Effector CD4-positive, alpha-beta T cell (primary cell): ENCODE data around the gene DCPS.

Experiments
- DNase-seq: peaks from one replicate; pipeline ENCODE4 v3.0.0-alpha.2; 2020

The DCPS gene

GRCh38 chr11:126328938-126329643, 25.2 kb downstream of the DCPS start:
- no peak for DNase-seq

- DNase-seq, result no peak
These were observed 25.9 kb downstream of the DCPS start for GRCh38 chr11:126329644-126330211.

GRCh38 chr11:126331286-126331685, 27.4 kb downstream of the DCPS start:
- no peak for DNase-seq

- no peak for DNase-seq
These were observed 28.4 kb downstream of the DCPS start for GRCh38 chr11:126332221-126332711.

GRCh38 chr11:126333142-126333541, 29.3 kb downstream of the DCPS start:
- DNase-seq, result no peak

GRCh38 chr11:126334659-126335462, 31.0 kb downstream of the DCPS start:
- no peak for DNase-seq

- DNase-seq, result no peak
These were observed 31.6 kb downstream of the DCPS start for GRCh38 chr11:126335463-126335760.

GRCh38 chr11:126336138-126336541, 32.3 kb downstream of the DCPS start:
- no peak for DNase-seq

- DNase-seq, result no peak
These were observed 32.8 kb downstream of the DCPS start for GRCh38 chr11:126336671-126337101.

- DNase-seq, result no peak
These were observed 33.2 kb downstream of the DCPS start for GRCh38 chr11:126337126-126337473.

- no peak for DNase-seq
These were observed 33.8 kb downstream of the DCPS start for GRCh38 chr11:126337474-126338241.

GRCh38 chr11:126338346-126339055, 34.6 kb downstream of the DCPS start:
- DNase-seq, result no peak

GRCh38 chr11:126339073-126339862, 35.4 kb downstream of the DCPS start:
- DNase-seq, result no peak

GRCh38 chr11:126339863-126340434, 36.1 kb downstream of the DCPS start:
- DNase-seq, result no peak

GRCh38 chr11:126340960-126341606, 37.2 kb downstream of the DCPS start:
- DNase-seq, result no peak

- no peak for DNase-seq
These were observed 37.9 kb downstream of the DCPS start for GRCh38 chr11:126341760-126342161.

GRCh38 chr11:126343051-126343450, 39.2 kb downstream of the DCPS start:
- no peak for DNase-seq

GRCh38 chr11:126344141-126345080, 40.6 kb downstream of the DCPS start:
- DNase-seq, result no peak

GRCh38 chr11:126345283-126345682, 41.4 kb downstream of the DCPS start:
- DNase-seq, result no peak
